MM.1S (cell line): ENCODE data around the gene MAGOHB.

Experiments used
- DNase-seq: peaks from one replicate; pipeline ENCODE4 v3.0.0-alpha.2; 2015
- H2AFZ ChIP-seq: fragments of 300-600 bp; sonication (generic); 2 replicates; pipeline ENCODE4 v1.6.0; 2016; ENCODE audit warnings: antibody characterized with exemption, low read length
- H3F3A ChIP-seq: fragments of 300-600 bp; sonication (generic); 2 replicates; pipeline ENCODE4 v1.6.1; 2016; ENCODE audit warnings: mild to moderate bottlenecking, antibody characterized with exemption, low read length, moderate library complexity, mixed read lengths; ENCODE audit not compliant: insufficient read depth
- H3K27ac ChIP-seq: fragments of 300-600 bp; sonication (generic); 2 replicates; pipeline ENCODE4 v1.5.1; 2016; ENCODE audit warnings: mild to moderate bottlenecking, low read length
- H3K27me3 ChIP-seq: fragments of 300-600 bp; sonication (generic); replicated peaks from 2 replicates; pipeline ENCODE4 v1.6.0; 2016; ENCODE audit warnings: low read length; ENCODE audit not compliant: insufficient read depth
- H3K36me3 ChIP-seq: fragments of 300-600 bp; sonication (generic); replicated peaks from 2 replicates; pipeline ENCODE4 v1.6.1; 2016; ENCODE audit warnings: mild to moderate bottlenecking, low read length, mixed read lengths; ENCODE audit not compliant: insufficient read depth
- H3K4me1 ChIP-seq: fragments of 300-600 bp; sonication (generic); 2 replicates; pipeline ENCODE4 v1.6.1; 2016; ENCODE audit warnings: low read length, mixed read lengths
- H3K4me2 ChIP-seq: fragments of 300-600 bp; sonication (generic); 2 replicates; pipeline ENCODE4 v1.6.0; 2016; ENCODE audit warnings: low read depth, low read length
- H3K4me3 ChIP-seq: fragments of 300-600 bp; sonication (generic); 2 replicates; pipeline ENCODE4 v1.5.1; 2016; ENCODE audit warnings: low read length, mixed read lengths
- H3K79me2 ChIP-seq: fragments of 300-600 bp; sonication (generic); 2 replicates; pipeline ENCODE4 v1.6.1; 2016; ENCODE audit warnings: mixed run types, low read length, mixed read lengths
- H3K9ac ChIP-seq: fragments of 300-600 bp; sonication (generic); 2 replicates; pipeline ENCODE4 v1.6.1; 2016; ENCODE audit warnings: low read length, mixed read lengths
- H3K9me2 ChIP-seq: fragments of 300-600 bp; sonication (generic); replicated peaks from 2 replicates; pipeline ENCODE4 v1.6.1; 2016; ENCODE audit warnings: mild to moderate bottlenecking, low read length, mixed read lengths; ENCODE audit not compliant: insufficient read depth
- H3K9me3 ChIP-seq: fragments of 300-600 bp; sonication (generic); replicated peaks from 2 replicates; pipeline ENCODE4 v1.6.1; 2016; ENCODE audit warnings: mild to moderate bottlenecking, low read length, mixed read lengths; ENCODE audit not compliant: insufficient read depth
- H4K20me1 ChIP-seq: fragments of 300-600 bp; sonication (generic); 2 replicates; pipeline ENCODE4 v1.6.1; 2016; ENCODE audit warnings: mild to moderate bottlenecking, low read length, moderate library complexity, mixed read lengths; ENCODE audit not compliant: insufficient read depth
- CTCF ChIP-seq: fragments of 300-600 bp; sonication (generic); IDR thresholded peaks from 2 replicates; pipeline ENCODE4 v1.5.1; 2016; ENCODE audit warnings: antibody characterized with exemption, low read length, mixed read lengths
- EZH2 ChIP-seq: fragments of 300-600 bp; sonication (generic); optimal IDR thresholded peaks from 2 replicates; pipeline ENCODE3; 2017; ENCODE audit warnings: low read depth, mild to moderate bottlenecking, antibody characterized with exemption, low read length, mixed read lengths
- EZH2phosphoT487 ChIP-seq: fragments of 300-600 bp; sonication (generic); IDR thresholded peaks from 2 replicates; pipeline ENCODE4 v1.6.1; 2018; ENCODE audit warnings: antibody characterized with exemption, low read length

MAGOHB gene

DNA sequence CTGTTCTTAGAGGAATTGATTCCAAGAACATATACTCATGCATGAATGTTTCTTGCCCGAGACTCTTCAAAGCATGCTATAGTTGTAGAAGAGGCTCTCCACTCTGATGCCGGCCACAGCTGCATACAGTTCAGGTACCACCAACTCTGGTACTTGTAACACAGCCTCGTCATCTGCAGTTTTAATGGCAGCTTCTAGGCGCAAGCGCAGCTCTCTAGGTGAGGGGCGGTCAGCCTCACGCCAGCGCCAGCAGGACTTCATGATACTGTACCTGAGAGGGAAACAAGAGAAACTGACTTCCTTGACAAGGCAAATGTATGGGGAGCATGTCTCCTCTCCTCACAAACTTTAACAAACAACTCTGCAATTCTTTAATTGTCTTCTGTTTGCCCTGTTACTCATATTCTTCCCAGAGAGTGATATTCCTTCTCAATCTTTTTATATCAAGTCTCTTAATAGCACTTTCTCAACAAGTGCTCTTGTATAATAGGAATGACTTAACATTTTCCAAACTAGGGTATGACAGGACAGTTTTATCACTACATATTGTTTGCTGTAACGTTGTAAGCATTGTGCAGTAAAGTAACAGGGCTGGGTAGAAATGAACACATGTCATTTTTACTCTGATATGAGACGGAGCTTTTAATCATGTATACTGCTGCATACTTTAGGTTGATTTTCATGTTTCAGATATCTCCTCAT lies 6.8 kb upstream of the MAGOHB start:
- no peak overlapping the region for H3K27ac ChIP-seq
- DNase-seq, result no peak
- H3K4me1 ChIP-seq, result no peaks in the 10 kb centered on the region
- H3K79me2 ChIP-seq, result no peaks in the 10 kb centered on the region
- no peaks in the 10 kb centered on the region for H3K9me2 ChIP-seq
- H3K4me3 ChIP-seq, result no peak overlapping the region
- no peak for TF ChIP-seq EZH2phosphoT487
- no peak for TF ChIP-seq EZH2
- no peak for TF ChIP-seq CTCF
- H3K4me2 ChIP-seq, result no peak overlapping the region
- no peaks in the 10 kb centered on the region for H3K27me3 ChIP-seq
- H3F3A ChIP-seq, result no peaks in the 10 kb centered on the region
- H2AFZ ChIP-seq, result no peak overlapping the region
- H4K20me1 ChIP-seq, result no peaks in the 10 kb centered on the region
- H3K9me3 ChIP-seq, result no peaks in the 10 kb centered on the region
- H3K9ac ChIP-seq, result no peak overlapping the region
- H3K36me3 ChIP-seq, result no peaks in the 10 kb centered on the region

GRCh38 chr12:10618338-10618987 lies 5.1 kb upstream of the MAGOHB start:
- Histone ChIP-seq H3K9me2 (no peaks in the 10 kb centered on the region), H3K79me2 (no peaks in the 10 kb centered on the region), H3K36me3 (no peaks in the 10 kb centered on the region), H3K27ac (no peak overlapping the region), H2AFZ (no peak overlapping the region), H3K9ac (no peak overlapping the region), H3K9me3 (no peaks in the 10 kb centered on the region), H3K27me3 (no peaks in the 10 kb centered on the region), H3K4me1 (no peaks in the 10 kb centered on the region), H3K4me2 (no peak overlapping the region), H3F3A (no peaks in the 10 kb centered on the region), H3K4me3 (no peak overlapping the region), H4K20me1 (no peaks in the 10 kb centered on the region)
- TF ChIP-seq EZH2, result no peak
- TF ChIP-seq EZH2phosphoT487, result no peak
- no peak for TF ChIP-seq CTCF
- no peak for DNase-seq

DNA sequence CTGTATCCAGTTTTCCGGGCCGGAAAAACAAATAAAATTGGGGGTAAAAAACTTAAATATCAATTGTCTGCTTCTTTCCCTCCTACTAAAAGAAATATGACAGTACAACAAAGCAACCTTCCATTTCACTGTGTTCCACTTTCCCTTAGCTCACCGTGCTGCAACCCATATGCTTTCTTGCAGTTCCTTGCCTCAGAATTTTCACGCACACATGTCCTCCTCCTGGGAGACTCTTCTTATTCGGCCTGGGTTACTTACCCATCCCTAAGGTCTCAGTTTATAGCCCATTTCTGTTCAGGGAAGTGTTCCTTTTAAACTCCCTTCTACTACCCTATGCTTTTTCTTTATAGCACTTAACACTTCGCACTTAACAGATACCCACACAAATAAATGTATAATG lies 4.5 kb upstream of the MAGOHB start:
- no peak overlapping the region for H2AFZ ChIP-seq
- no peak overlapping the region for H3K27ac ChIP-seq
- no peaks in the 10 kb centered on the region for H3K9me3 ChIP-seq

More for the DNA sequence above, 4.5 kb upstream of the MAGOHB start:
- H4K20me1 ChIP-seq, result no peaks in the 10 kb centered on the region
- H3K4me1 ChIP-seq, result no peaks in the 10 kb centered on the region
- H3K79me2 ChIP-seq, result peaks cover 5% of the 10 kb centered on the region
- no peaks in the 10 kb centered on the region for H3K9me2 ChIP-seq
- no peak overlapping the region for H3K4me2 ChIP-seq
- no peak overlapping the region for H3K4me3 ChIP-seq
- no peak for TF ChIP-seq EZH2phosphoT487
- no peak for TF ChIP-seq CTCF
- no peaks in the 10 kb centered on the region for H3K27me3 ChIP-seq
- H3F3A ChIP-seq, result no peaks in the 10 kb centered on the region
- no peak for DNase-seq
- H3K9ac ChIP-seq, result no peak overlapping the region
- no peaks in the 10 kb centered on the region for H3K36me3 ChIP-seq
